ENCODE results near the gene NUDT3. TPM values are rescaled to one million over a fixed set of nuclear protein-coding genes. Genes with fewer than 3 reads are reported as not detected.

NUDT3 gene
- total RNA-seq, 2 experiments from 2014 or later, result 16.4 to 17.1 TPM

DNA sequence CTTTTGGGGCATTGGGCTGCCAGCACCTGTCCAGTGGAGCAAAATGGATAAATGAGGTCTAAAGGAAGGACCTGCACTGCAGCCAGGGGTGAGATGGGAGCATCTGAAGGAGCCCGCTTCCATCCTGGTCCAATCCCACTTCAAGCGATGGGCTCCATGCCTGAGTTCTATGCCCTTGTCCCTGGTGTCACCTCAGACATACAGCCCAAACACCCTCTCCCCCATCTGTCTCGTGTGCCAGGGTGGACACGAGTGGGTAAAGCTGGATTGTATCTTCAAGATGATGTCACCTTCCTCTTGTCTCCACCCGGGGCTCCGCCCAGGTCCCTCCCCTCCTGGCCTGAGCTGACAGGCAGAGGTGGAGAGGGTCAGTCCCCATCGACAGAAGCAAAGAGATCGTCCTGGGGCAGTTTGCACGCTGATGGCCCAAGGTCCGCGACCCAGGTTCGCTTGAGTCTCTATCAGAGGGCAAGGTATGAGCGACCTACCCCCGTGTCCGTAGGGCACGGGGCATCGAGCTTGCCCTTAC is 144.2 kb downstream of the NUDT3 start:
- CTCF ChIA-PET, result interaction anchor here (1.2 to 3.2 kb wide), 11 partner anchors 8 to 208 kb away, joined by 3 to 32 read pairs (median 6); partner anchors contain the start of gene HMGA1
- POLR2A ChIA-PET, result interaction anchor here (0.7 to 3.2 kb wide), 5 partner anchors 11 to 171 kb away, joined by 3 to 15 read pairs (median 6); partner anchors contain the start of gene HMGA1

DNA sequence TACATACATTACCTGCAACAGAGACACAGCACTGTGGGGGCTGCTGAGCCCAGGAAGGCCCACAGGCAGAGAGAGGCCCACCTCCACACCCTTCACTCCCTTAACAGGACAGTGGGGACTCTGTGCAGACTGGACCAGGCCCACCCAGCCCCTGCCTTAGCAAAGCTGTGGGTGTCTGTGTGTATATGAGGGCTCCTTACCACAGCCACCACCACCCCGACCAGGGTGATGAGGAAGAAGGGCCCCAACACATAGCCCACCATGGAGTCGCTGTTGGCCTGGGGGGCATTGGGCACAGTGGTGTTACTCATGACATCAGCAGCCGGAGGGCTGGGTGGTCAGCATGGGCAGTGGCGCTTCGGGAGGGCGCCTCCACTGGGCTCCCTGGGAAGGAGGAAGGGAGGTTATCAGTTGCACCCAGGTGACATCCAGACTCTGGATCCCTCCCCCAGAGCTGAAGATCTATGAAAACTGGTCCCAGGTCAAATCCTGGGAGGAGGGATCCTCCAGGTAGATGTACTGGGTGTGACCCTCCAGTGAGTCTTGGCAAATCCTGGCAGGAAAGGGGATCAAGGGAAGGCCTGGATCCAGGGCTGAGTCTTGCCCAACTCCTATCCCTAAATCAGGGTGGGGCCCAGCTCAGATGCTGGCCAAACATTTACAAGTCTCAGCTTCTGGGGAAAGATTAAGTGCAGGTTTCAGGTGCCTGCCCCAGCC is 144.8 kb downstream of the NUDT3 start:
- POLR2A ChIA-PET, result interaction anchor here (0.5 to 3.2 kb wide), 5 partner anchors 11 to 449 kb away, joined by 3 to 15 read pairs (median 6); partner anchors contain the start of genes HMGA1 and ILRUN
- CTCF ChIA-PET, result interaction anchor here (1.0 to 3.2 kb wide), 12 partner anchors 7 to 176 kb away, joined by 3 to 32 read pairs (median 6); partner anchors contain the start of gene HMGA1

DNA sequence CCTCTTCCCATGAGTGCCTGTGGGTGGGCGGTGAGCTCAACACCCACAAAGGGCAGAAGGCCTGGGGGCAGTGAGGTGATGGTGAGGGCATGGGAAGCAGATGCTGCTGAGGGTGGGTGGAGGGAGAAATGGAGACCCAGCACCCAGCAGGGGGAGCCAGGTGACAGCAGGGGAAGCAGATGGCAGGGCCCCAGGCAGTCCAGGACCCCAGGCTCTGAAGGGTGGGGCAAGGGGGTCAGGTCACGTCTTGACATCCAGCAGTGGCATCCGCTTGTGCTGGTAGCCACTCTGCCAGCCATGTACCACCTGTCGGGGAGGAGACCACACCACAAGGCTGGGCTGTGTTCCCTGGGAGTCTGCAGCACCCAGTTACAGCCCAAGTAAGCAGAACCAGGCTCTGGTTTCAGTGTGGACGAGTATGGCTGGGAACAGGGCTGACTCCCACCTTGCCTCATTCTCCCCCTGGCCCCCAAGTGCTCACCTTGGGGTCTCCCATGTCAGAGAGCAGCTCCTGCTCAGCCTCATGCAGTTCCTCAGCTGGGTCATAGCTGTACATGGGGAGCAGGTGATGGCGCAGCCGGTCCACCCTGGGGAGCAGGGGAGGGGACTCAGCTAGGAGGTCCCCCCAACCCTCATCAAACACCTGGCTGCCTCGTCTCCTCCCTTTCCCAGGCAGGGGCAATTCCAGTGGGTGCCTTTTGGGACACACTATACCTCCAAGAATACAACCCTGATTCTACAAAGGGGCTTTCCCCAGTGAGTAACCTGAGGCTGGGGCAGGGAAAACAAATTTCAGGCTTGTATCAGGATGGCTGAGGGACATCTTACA is 145.7 kb downstream of the NUDT3 start:
- ChIA-PET CTCF (interaction anchor here (1.0 to 3.2 kb wide), 4 partner anchors 10 to 51 kb away, joined by 3 to 13 read pairs (median 4); partner anchors contain the start of gene HMGA1), POLR2A (interaction anchor here (1.5 to 3.2 kb wide), 2 partner anchors 10 to 23 kb away, joined by 3 to 11 read pairs; partner anchors contain the start of gene HMGA1)

DNA sequence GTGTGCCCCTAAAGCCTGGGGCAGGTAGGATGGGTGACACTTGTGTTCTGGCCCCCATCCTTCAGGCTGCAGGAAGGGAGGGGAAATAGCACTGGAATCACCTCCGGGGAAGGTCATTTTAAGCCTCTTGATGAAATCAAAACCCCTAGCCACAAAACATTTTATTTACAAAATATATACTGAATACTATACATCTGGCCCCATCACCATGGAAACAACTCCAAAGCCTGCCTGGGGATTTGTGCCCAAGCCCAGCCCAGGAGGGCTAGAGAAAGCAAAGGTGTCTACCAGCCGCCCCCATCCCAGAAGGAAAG is 146.3 kb downstream of the NUDT3 start:
- ChIA-PET POLR2A (interaction anchor here (1.5 kb wide), 1 partner anchor 9 kb away, joined by 3 read pairs; the partner anchor contains the start of gene HMGA1), CTCF (interaction anchor here (2.1 kb wide), 1 partner anchor 9 kb away, joined by 5 read pairs; the partner anchor contains the start of gene HMGA1)

DNA sequence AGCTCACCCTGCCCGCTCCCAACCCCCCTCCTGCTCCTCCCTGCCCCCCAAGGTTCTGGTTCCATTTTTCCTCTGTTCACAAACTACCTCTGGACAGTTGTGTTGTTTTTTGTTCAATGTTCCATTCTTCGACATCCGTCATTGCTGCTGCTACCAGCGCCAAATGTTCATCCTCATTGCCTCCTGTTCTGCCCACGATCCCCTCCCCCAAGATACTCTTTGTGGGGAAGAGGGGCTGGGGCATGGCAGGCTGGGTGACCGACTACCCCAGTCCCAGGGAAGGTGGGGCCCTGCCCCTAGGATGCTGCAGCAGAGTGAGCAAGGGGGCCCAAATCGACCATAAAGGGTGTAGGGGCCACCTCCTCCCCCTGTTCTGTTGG is 146.7 kb downstream of the NUDT3 start:
- CTCF ChIA-PET, result interaction anchor here (2.1 kb wide), 1 partner anchor 9 kb away, joined by 5 read pairs; the partner anchor contains the start of gene HMGA1
- POLR2A ChIA-PET, result interaction anchor here (1.5 kb wide), 1 partner anchor 9 kb away, joined by 3 read pairs; the partner anchor contains the start of gene HMGA1

DNA sequence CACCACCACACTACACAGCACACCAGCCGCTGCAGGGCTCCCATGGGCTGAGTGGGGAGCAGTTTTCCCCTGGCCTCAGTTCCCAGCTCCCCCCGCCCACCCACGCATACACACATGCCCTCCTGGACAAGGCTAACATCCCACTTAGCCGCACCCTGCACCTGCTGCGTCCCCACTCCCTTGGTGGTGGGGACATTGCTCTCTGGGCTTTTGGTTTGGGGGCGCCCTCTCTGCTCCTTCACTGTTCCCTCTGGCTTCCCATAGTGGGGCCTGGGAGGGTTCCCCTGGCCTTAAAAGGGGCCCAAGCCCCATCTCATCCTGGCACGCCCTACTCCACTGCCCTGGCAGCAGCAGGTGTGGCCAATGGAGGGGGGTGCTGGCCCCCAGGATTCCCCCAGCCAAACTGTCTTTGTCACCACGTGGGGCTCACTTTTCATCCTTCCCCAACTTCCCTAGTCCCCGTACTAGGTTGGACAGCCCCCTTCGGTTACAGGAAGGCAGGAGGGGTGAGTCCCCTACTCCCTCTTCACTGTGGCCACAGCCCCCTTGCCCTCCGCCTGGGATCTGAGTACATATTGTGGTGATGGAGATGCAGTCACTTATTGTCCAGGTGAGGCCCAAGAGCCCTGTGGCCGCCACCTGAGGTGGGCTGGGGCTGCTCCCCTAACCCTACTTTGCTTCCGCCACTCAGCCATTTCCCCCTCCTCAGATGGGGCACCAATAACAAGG is 147.3 kb downstream of the NUDT3 start:
- ChIA-PET CTCF (interaction anchor here (0.9 to 2.2 kb wide), 4 partner anchors 8 to 84 kb away, joined by 3 to 5 read pairs (median 4); partner anchors contain the start of gene HMGA1), POLR2A (interaction anchor here (1.2 to 1.5 kb wide), 4 partner anchors 8 to 62 kb away, joined by 3 to 6 read pairs (median 4); partner anchors contain the start of gene HMGA1)

DNA sequence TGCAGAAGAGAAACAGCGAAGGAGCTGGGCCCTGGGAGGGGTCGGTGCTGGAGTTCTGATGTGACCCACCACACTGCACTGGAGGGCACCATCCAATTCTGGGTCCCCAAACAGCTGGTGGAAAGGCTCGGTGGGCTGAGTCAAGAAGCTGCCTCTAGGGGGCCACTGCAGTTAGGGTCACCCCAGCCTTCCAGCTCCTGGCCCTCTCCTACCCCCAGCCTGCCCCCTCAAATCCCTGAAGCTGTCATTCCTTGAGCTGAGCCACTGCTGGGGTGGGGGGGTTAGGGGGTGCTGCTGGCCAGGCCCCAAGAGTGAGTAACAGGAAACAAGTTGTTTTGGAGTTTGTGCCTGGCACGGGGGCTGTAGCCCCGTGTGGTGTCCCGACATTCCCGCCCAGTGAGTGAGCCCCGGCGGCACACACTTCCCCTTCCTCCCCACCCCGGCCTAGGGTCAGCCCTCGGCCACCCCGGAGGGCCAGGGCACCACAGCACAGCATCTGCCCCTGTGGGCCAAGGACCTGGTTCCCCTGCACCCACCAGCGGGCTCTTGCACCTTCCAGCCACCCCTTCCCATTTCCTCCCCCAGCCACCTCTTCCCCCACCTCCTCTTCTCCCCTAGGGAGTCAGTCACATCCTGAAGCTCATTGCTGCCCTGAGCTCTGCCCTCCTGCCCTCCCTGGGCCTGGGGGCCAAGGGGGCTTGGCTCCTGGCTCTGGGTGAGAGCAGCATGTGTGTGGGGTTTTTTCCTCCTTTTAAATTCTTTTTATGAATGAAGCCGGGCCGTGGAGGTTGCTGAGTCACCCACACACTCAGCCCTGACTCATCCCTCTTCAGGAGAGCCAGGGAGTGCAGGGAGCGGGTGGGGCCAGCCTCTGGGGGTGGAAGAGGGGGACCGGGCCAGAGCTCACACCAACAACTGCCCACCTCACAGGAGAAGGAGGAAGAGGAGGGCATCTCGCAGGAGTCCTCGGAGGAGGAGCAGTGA is 148.3 kb downstream of the NUDT3 start:
- ChIA-PET CTCF (interaction anchor here (0.9 to 2.2 kb wide), 4 partner anchors 20 to 149 kb away, joined by 3 to 5 read pairs (median 4); partner anchors contain the start of gene NUDT3), POLR2A (interaction anchor here (0.5 to 1.5 kb wide), 5 partner anchors 13 to 61 kb away, joined by 4 to 6 read pairs (median 4); no protein-coding TSS in a partner anchor)

DNA sequence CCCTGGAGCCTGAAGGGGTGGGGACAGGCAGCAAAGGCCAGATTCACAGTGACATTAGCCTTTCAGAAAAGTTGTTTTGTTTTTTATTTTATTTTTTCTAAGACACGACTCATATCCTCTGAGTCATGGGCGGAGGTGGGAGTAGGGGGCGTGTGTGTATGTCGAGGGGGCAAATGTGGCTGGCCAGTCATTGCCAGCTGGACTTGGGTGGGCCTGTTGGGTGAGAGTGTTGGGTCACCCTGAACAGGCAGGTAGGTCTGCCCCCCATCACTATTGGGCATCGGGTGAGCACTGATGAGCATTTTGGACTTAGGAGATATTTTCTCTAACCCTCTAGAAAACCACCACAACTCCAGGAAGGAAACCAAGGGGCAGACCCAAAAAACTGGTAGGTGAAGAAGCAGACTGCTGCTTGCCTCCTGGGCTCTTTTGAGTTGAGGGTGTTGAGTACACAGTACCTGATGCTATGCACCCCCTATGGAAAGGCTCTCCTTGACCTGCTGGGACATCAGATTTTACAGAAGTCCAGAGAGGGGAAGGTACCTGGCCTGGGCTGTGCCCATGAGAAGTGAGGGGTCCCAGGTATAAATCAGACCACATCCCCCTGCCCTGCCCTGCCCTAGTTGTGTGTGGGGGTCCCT is 149.2 kb downstream of the NUDT3 start:
- POLR2A ChIA-PET, result interaction anchor here (0.5 to 0.7 kb wide), 2 partner anchors 12 to 14 kb away, joined by 4 to 5 read pairs; no protein-coding TSS in a partner anchor
- CTCF ChIA-PET, result interaction anchor here (1.2 to 2.2 kb wide), 2 partner anchors 19 to 150 kb away, joined by 3 to 5 read pairs; partner anchors contain the start of gene NUDT3

DNA sequence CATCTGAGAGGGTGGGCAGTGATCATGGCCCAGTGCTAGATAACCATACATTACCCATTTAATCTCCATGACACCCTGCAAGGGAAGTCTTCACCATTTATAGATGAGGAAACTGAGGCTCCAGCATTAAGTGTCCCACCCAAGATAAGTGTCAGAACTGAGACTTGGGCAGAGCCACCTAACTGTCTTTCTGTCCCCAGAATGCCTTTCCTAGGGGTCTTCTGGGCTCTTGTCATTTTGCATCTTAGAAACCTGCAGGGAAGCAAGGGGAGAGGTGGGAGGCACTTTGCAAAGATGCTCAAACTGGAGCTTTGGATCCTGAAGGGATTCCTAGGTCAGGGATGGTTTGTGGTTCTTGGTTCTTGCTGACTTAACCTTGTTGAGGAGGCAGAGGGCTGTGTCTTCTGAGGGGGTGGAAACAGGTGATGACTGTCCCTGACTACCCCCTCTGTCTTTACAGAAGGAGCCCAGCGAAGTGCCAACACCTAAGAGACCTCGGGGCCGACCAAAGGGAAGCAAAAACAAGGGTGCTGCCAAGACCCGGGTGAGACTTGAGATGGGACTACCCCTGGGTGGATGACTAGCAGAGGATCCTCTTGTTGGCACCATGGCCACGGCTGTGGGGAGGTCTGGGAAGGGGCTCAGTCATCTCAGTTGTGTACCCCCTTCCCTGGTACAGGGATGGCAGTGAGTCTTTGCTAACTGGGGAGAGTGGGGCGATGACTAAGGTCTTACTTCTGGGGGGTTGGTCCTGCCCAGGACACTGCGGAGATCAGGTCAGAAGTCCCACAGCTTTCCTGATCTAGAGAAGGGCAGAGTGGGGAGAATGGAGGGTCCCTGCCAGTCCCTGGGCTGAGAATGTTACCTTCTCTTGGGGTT is 150.0 kb downstream of the NUDT3 start:
- POLR2A ChIA-PET, result no interaction called here
- CTCF ChIA-PET, result interaction anchor here (2.2 kb wide), 1 partner anchor 18 kb away, joined by 5 read pairs; no protein-coding TSS in a partner anchor

DNA sequence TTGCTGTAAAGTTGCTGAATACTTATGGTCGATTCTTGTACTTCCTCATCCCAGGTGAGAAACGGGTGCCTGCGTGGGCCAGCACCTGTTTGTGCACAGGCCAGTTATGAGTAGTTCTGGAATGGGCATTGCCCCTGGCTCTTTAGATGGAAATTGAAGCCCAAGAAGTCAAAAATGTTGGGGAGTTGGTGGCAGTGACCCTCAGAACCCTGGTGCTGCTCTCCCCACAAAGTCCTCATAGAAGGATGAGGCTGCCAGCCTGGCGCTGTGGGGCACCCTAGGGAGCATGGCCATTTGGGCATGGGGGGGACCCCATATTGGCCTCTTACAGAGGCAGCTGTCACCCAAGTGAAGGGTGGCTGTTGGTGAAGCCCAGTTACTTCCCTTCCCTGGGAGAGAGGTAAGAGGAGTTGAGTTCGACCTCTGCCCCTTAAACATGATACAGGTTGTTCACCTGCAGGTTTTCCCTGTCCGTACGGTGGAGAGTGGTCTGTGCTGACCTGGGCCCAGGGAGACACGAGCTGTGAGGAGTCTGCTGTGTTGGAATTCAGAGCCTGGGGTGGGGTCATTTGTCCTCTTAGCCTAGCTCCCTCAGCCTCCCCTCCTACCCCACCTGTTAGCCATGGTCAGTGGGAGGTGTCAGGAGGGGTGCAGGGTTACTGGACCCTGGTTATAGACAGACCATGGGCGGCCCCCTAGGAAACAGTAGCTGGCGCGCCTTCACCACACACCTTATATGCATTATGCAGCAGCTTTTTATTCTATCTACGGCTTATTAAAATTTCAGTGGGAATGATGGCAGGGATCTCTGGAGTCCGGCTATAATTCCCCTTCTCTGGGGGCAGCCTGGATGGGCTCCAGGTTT is 150.9 kb downstream of the NUDT3 start:
- CTCF ChIA-PET, result no interaction called here
- POLR2A ChIA-PET, result no interaction called here

DNA sequence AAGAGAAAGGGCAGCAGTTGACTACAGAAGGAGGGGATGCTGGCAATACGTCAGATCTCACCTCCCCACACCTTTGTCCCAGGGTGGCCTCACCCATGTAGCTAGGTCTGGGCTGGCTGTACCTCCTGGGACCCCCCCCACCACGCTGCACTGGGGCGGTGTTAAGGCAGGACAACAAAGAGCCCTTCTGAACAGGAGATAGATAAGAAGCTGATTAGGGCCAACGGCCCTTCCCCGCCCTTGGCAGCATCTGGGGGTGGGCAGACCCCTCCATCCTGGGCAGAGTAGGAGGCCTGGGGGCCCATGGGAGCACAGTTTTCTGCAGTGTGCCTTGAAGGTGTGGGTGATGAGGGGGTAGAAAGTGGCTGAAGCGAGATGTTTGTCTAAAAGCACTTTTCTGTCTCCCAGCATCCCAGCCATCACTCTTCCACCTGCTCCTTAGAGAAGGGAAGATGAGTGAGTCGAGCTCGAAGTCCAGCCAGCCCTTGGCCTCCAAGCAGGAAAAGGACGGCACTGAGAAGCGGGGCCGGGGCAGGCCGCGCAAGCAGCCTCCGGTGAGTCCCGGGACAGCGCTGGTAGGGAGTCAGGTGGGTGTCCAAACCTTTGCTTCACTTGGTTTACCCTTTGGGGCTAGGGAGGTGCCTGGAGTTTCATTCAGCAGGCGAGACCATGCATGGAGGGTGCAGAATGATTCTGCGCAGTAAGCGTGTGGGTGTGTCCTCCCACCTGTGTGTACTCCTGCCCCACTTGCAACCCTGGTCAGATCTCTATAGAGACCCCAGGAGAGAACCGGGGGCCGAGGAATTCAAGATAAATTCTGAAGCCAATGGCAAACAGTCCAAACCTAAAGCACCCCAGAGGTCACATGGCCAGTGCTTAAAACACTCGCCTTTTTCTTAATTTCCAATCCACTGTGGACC is 151.9 kb downstream of the NUDT3 start:
- POLR2A ChIA-PET, result interaction anchor here (1.5 kb wide), 1 partner anchor 17 kb away, joined by 6 read pairs; no protein-coding TSS in a partner anchor

DNA sequence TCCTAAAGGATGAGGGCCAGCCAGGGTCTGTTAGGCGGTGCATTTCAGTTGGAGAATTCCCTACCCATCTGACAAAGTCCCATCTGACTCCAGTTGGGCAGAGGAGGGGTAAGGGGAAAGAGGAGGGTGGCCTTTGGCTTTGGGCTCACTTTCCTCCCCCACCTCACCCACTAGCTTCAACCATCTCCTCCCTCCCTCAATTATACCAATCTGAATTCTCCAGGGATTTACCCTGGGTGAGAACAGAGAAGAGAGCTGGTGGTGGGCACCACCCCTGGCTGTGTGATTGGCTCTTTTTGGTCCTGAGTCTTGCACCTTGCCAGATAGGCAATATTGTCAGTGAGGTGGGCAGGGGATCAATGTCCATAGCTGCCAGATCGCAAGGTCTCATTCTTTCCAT is 152.6 kb downstream of the NUDT3 start:
- ChIA-PET CTCF (interaction anchor here (0.6 to 1.0 kb wide), 3 partner anchors 8 to 44 kb away, joined by 3 to 4 read pairs (median 3); partner anchors contain the start of gene SMIM29), POLR2A (interaction anchor here (1.5 kb wide), 1 partner anchor 16 kb away, joined by 6 read pairs; no protein-coding TSS in a partner anchor)

More for the DNA sequence above, 151.9 kb downstream of the NUDT3 start:
- CTCF ChIA-PET, result interaction anchor here (0.6 to 1.0 kb wide), 3 partner anchors 8 to 44 kb away, joined by 3 to 4 read pairs (median 3); partner anchors contain the start of gene SMIM29

DNA sequence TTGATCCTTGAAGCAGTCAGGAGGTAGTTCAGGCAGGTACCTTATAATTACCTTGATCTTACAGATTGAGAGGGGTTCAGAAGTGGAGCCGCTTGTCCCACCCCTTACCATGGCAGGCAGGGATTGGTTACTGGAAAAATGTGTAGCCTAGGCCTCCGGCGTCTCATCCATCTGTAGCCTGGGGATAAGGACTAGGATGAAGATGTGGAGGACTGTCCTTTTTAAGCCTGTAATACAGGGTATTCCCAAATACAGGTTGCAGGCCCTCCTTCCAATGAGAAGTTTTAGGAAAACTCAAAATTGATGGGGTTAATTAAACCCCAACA is 153.0 kb downstream of the NUDT3 start:
- CTCF ChIA-PET, result no interaction called here
- POLR2A ChIA-PET, result interaction anchor here (1.5 kb wide), 1 partner anchor 15 kb away, joined by 6 read pairs; no protein-coding TSS in a partner anchor

Measured in activated CD8-positive, alpha-beta memory T cell treated with anti-CD3 and anti-CD28 coated beads for 36 hours (primary cell).